NT2/D1 (cell line): ENCODE measurements around the gene PGR.

Experiments used
- SUZ12 ChIP-seq: IDR thresholded peaks from 2 replicates; pipeline ENCODE4 v1.6.1; 2011; ENCODE audit not compliant: insufficient read length, insufficient read depth; ENCODE audit errors: extremely low read depth
- ZNF274 ChIP-seq: IDR thresholded peaks from 2 replicates; pipeline ENCODE4 v1.6.1; 2011; ENCODE audit warnings: mild to moderate bottlenecking, low read depth, low read length

- TF ChIP-seq SUZ12 (no peak), ZNF274 (no peak)
Measured at GRCh38 chr11:101028644-101029043, 101.0 kb downstream of the PGR start.
